IMR-90 (cell line): ENCODE data around the gene FAF1. TPM values are rescaled to one million over a fixed set of nuclear protein-coding genes. Genes with fewer than 3 reads are reported as not detected.

Experiments used
- ATAC-seq: fragments of 200-7000 bp; cut with Tn5 transposase; 2 replicates; pipeline ENCODE4 v1.9.1; 2020; ENCODE audit warnings: low read depth, mild to moderate bottlenecking, moderate library complexity
- BruUV-seq: library from RNA; stranded (reverse); fragments of 400-500 nt; replicated peaks from 2 replicates; lab custom pipeline; 2021; lab: Mats Ljungman, UMichigan
- CTCF ChIA-PET: fragments of 300-600 bp; formaldehyde crosslinking; extraction: SDS; loops from one replicate; lab custom pipeline; 2021; ENCODE audit warnings: antibody characterized with exemption; lab: Yijun Ruan, JAX
- POLR2A ChIA-PET: fragments of 300-600 bp; sonication (Branson Sonifier 250); formaldehyde crosslinking; loops from one replicate; lab custom pipeline; 2022; ENCODE audit warnings: antibody characterized with exemption; ENCODE audit not compliant: unreplicated experiment; lab: Charles Lee
- DNase-seq: peaks from one replicate; pipeline ENCODE4 v3.0.0; 2013
- H2AFZ ChIP-seq: replicated peaks from 2 replicates; pipeline ENCODE3; 2013; ENCODE audit warnings: low read length, mild to moderate bottlenecking; ENCODE audit not compliant: poor library complexity
- H2AK5ac ChIP-seq: 2 replicates; pipeline ENCODE4 v1.6.1; 2013; ENCODE audit warnings: low read depth, low read length, inconsistent platforms
- H2AK9ac ChIP-seq: replicated peaks from 2 replicates; pipeline ENCODE3; 2013; ENCODE audit warnings: mild to moderate bottlenecking, low read depth, low read length, moderate library complexity; ENCODE audit not compliant: poor library complexity
- H2BK120ac ChIP-seq: 2 replicates; pipeline ENCODE4 v1.6.1; 2013; ENCODE audit warnings: low read depth, low read length, inconsistent platforms
- H2BK15ac ChIP-seq: 3 replicates; pipeline ENCODE4 v1.6.1; 2013; ENCODE audit warnings: low read depth, low read length, inconsistent platforms
- H2BK20ac ChIP-seq: 2 replicates; pipeline ENCODE4 v1.6.1; 2013; ENCODE audit warnings: low read depth, mild to moderate bottlenecking, inconsistent platforms, low read length, moderate library complexity
- H2BK5ac ChIP-seq: 2 replicates; pipeline ENCODE4 v1.6.1; 2013; ENCODE audit warnings: mild to moderate bottlenecking, low read depth, low read length, inconsistent platforms; ENCODE audit not compliant: poor library complexity, severe bottlenecking
- H3K14ac ChIP-seq: replicated peaks from 2 replicates; pipeline ENCODE4 v1.6.1; 2013; ENCODE audit warnings: low read depth, low read length, inconsistent platforms
- H3K18ac ChIP-seq: 2 replicates; pipeline ENCODE4 v1.6.1; 2013; ENCODE audit warnings: low read depth, low read length, control low read depth
- H3K23ac ChIP-seq: 2 replicates; pipeline ENCODE4 v1.6.1; 2013; ENCODE audit warnings: low read depth, low read length, inconsistent platforms
- H3K27ac ChIP-seq: 2 replicates; pipeline ENCODE4 v1.5.1; 2013; ENCODE audit warnings: mild to moderate bottlenecking, control low read depth, low read length; ENCODE audit not compliant: insufficient read depth
- H3K27me3 ChIP-seq: 2 replicates; pipeline ENCODE4 v1.6.1; 2013; ENCODE audit warnings: low read length; ENCODE audit not compliant: control insufficient read depth, insufficient read depth
- H3K36me3 ChIP-seq: 2 replicates; pipeline ENCODE4 v1.6.1; 2013; ENCODE audit warnings: low read length, mixed read lengths; ENCODE audit not compliant: control insufficient read depth, insufficient read depth
- H3K4ac ChIP-seq: 2 replicates; pipeline ENCODE4 v1.6.1; 2013; ENCODE audit warnings: low read depth, low read length, inconsistent platforms
- H3K4me1 ChIP-seq: 2 replicates; pipeline ENCODE4 v1.6.1; 2013; ENCODE audit warnings: low read length, mixed read lengths; ENCODE audit not compliant: control insufficient read depth, insufficient read depth
- H3K4me2 ChIP-seq: 2 replicates; pipeline ENCODE4 v1.6.1; 2013; ENCODE audit warnings: low read depth, mild to moderate bottlenecking, control low read depth, low read length, moderate library complexity
- H3K4me3 ChIP-seq: 2 replicates; pipeline ENCODE4 v1.5.1; 2013; ENCODE audit warnings: low read depth, mild to moderate bottlenecking, control low read depth, low read length, moderate library complexity; ENCODE audit not compliant: insufficient read depth
- H3K56ac ChIP-seq: 2 replicates; pipeline ENCODE4 v1.6.1; 2013; ENCODE audit warnings: low read length, inconsistent platforms; ENCODE audit not compliant: insufficient read depth; ENCODE audit errors: extremely low read depth
- H3K79me1 ChIP-seq, 2 experiments: 2 replicates each; pipeline ENCODE4 v1.6.1; 2013; ENCODE audit warnings: low read length in 2 of 2, inconsistent platforms in 1 of 2, low read depth in 1 of 2
- H3K9ac ChIP-seq: 2 replicates; pipeline ENCODE4 v1.6.1; 2013; ENCODE audit warnings: low read depth, low read length, control low read depth
- H3K9me1 ChIP-seq: 2 replicates; pipeline ENCODE4 v1.6.1; 2013; ENCODE audit warnings: low read length, inconsistent platforms; ENCODE audit not compliant: insufficient read depth
- H3K9me3 ChIP-seq: 2 replicates; pipeline ENCODE4 v1.6.1; 2013; ENCODE audit warnings: low read length; ENCODE audit not compliant: control insufficient read depth, insufficient read depth
- H4K20me1 ChIP-seq: 2 replicates; pipeline ENCODE4 v1.6.1; 2013; ENCODE audit warnings: low read length, inconsistent platforms; ENCODE audit not compliant: insufficient read depth
- H4K5ac ChIP-seq: 2 replicates; pipeline ENCODE4 v1.6.1; 2013; ENCODE audit warnings: mild to moderate bottlenecking, low read depth, low read length, control low read depth
- H4K8ac ChIP-seq, 2 experiments: 2 replicates each; pipeline ENCODE4 v1.6.1; 2013; ENCODE audit warnings: low read depth in 2 of 2, low read length in 2 of 2, control low read depth in 1 of 2, inconsistent platforms in 1 of 2
- H4K91ac ChIP-seq: 2 replicates; pipeline ENCODE4 v1.6.1; 2013; ENCODE audit warnings: low read depth, low read length, inconsistent platforms; ENCODE audit not compliant: insufficient read depth
- CEBPB ChIP-seq: IDR thresholded peaks from 2 replicates; pipeline ENCODE4 v1.6.1; 2012; ENCODE audit warnings: low read depth, low read length, improper control_type of control experiment
- FOS ChIP-seq: fragments of 150-350 bp; IDR thresholded peaks from 2 replicates; pipeline ENCODE4 v1.6.1; 2016; ENCODE audit warnings: low read depth, low read length
- WGBS, 2 experiments: methylation state at CpG; one replicate each; pipeline versions ENCODE4 v1.1.5 to v1.1.7; 2013; ENCODE audit warnings: missing lambda C conversion rate in 2 of 2; ENCODE audit not compliant: insufficient read length in 1 of 2; ENCODE audit errors: extremely low coverage in 2 of 2; 5-methylcytosine and 5-hydroxymethylcytosine counted together
- dilution Hi-C: fragments of 300-500 bp; cut with HindIII; formaldehyde crosslinking; loops from one replicate; pipeline ENCODE4 v1.14.3; 2018; ENCODE audit warnings: low sequenced_read_pairs; ENCODE audit not compliant: unreplicated experiment
- in situ Hi-C: fragments of 300-500 bp; cut with MboI; formaldehyde crosslinking; loops from 3 replicates; pipeline ENCODE4 v1.14.3; 2019; ENCODE audit warnings: low sequenced_read_pairs, inconsistent platforms, mixed read lengths
- intact Hi-C: fragments of 100-400 bp; cut with micrococcal nuclease; formaldehyde crosslinking; loops from 2 replicates; pipeline ENCODE4 v1.10.0; 2022
- polyA plus RNA-seq, 3 experiments: library from polyadenylated mRNA; depleted of rRNA; stranded (reverse); fragments of >200 nt; gene quantifications; 2 replicates each; pipeline ENCODE4 v1.2.3, GENCODE V29; 2012; ENCODE audit warnings: low replicate concordance in 1 of 3
- total RNA-seq: library from RNA; depleted of rRNA; stranded (reverse); fragments of >200 nt; gene quantifications from 2 replicates; pipeline ENCODE4 v1.2.3, GENCODE V29; 2012

FAF1 gene
- total and polyA plus RNA-seq, 2 of the 4 experiments (the other 2 are of a cell fraction) = 18.8 to 72.9 TPM

DNA sequence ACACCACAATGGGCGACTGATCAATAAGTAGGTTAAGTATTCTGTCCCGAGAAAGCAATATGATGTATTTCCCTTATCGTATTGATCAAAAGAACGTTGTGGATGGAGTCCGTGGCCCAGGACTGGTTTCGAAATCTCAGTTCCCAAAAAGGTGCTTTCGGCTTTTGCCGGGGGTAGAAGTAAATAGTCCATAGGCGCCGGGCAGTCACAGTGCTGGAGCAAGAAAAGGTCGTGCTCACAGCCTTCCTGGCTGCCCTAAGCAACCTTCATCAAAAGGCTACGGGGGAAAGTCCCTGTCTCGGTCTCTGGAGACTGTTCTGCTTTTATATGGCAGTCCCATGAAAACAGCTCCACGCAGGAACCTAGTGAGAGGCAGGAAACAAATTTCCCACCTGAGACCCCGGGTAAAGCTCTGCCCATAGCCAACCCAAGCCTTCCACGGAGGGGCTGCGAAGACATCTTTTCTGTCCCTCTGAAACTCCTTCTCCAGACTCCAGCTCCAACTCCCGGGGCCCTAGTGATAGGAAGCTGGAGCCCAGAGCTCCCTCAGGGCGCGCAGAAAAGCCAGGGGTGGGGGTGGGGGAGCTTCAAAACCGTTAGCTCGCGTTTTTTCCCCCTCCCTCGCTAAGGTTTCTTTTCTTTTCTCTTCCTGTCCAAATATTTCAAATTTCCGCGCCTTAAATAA is 17.0 kb upstream of the FAF1 start:
- peak overlapping the region; percentile 93; the same call in 1 of the 2 replicates for H3K56ac ChIP-seq
- peak overlapping the region; percentile 95 for H3K4me3 ChIP-seq
- peak overlapping the region; percentile 89 for H4K5ac ChIP-seq
- peaks cover 6% of the 10 kb centered on the region; the same call in 1 of the 2 replicates for H3K4me1 ChIP-seq
- intact Hi-C loops (loop anchor here (1.0 to 10.0 kb wide), 2 partner anchors 9 to 318 kb away; no protein-coding TSS in a partner anchor), dilution Hi-C loops (no loop called here), in situ Hi-C loops (no loop called here)
- peak overlapping the region; percentile 76 for H4K91ac ChIP-seq
- no peaks in the 10 kb centered on the region for H4K20me1 ChIP-seq
- peak overlapping the region; percentile 84 for H3K23ac ChIP-seq
- H3K79me1 ChIP-seq = peaks cover 3 to 26% of the 10 kb centered on the region in 2 experiments; a peak in 3 of 4 replicates
- peak; percentile 39 for DNase-seq
- H3K27me3 ChIP-seq = no peaks in the 10 kb centered on the region
- H4K8ac ChIP-seq = peak overlapping the region; percentile 82 to 92
- peak; percentile 61 for ATAC-seq
- H2AK9ac ChIP-seq = peak overlapping the region; percentile 87
- peak overlapping the region; percentile 30 for H2BK120ac ChIP-seq
- peaks cover 2% of the 10 kb centered on the region; the same call in 1 of the 2 replicates for H3K9me1 ChIP-seq
- POLR2A ChIA-PET = no interaction called here
- H2AFZ ChIP-seq = peak overlapping the region; percentile 97
- no TSS peak for BruUV-seq
- TF ChIP-seq FOS (no peak), CEBPB (0 out of 2 replicates have a peak, but pooled peaks have one; percentile 37)
- no peaks in the 10 kb centered on the region; the same call in 1 of the 2 replicates for H3K36me3 ChIP-seq
- 12% methylated on average over 8 of the region's 26 CpGs; no CpG with 5 or more reads in 1 of the 2 experiments for WGBS, 2 experiments
- peak overlapping the region; percentile 62; the same call in 1 of the 2 replicates for H2AK5ac ChIP-seq
- H2BK5ac ChIP-seq = peak overlapping the region; percentile 89
- peak overlapping the region; percentile 87 for H3K14ac ChIP-seq
- peak overlapping the region; percentile 95 for H3K4me2 ChIP-seq
- peak overlapping the region; percentile 50 for H2BK20ac ChIP-seq
- CTCF ChIA-PET = interaction anchor here (1.3 to 1.4 kb wide), 2 partner anchors 48 to 212 kb away, joined by 3 read pairs; no protein-coding TSS in a partner anchor
- H3K9ac ChIP-seq = peak overlapping the region; percentile 84
- H3K18ac ChIP-seq = peak overlapping the region; percentile 80
- H3K27ac ChIP-seq = peak overlapping the region; percentile 98
- peak overlapping the region; percentile 31; the same call in 2 of the 3 replicates for H2BK15ac ChIP-seq
- peak overlapping the region; percentile 78 for H3K4ac ChIP-seq
- no peaks in the 10 kb centered on the region for H3K9me3 ChIP-seq
